K562 (cell line): ENCODE measurements around the gene NAT14. TPM values are rescaled to one million over a fixed set of nuclear protein-coding genes. Genes with fewer than 3 reads are reported as not detected.
A peak's percentile ranks its signal among the peaks of the same experiment; 100 is the strongest.

ENCODE experiments used
- CREB3L1 ChIP-seq: fragments of 450-650 bp; IDR thresholded peaks from 2 replicates; pipeline ENCODE4 v1.6.1; 2014; ENCODE audit warnings: low read depth, mild to moderate bottlenecking, moderate library complexity, borderline replicate concordance
- EGR1 ChIP-seq: fragments of 450-650 bp; conservative IDR thresholded peaks from 2 replicates; pipeline ENCODE4 v1.6.1; 2017; ENCODE audit warnings: mild to moderate bottlenecking
- GTF2F1 ChIP-seq: IDR thresholded peaks from 2 replicates; pipeline ENCODE4 v1.6.1; 2011; ENCODE audit warnings: low read depth, low read length, improper control_type of control experiment
- KDM4B ChIP-seq, 2 experiments: fragments of 450-650 bp in 1 of 2; sonication (generic) in 1 of 2; IDR thresholded peaks; 2 replicates each; pipeline ENCODE4 v1.6.1; 2016 to 2017; ENCODE audit warnings: borderline replicate concordance in 2 of 2, antibody characterized with exemption in 1 of 2, low read depth in 1 of 2, mild to moderate bottlenecking in 1 of 2
- RBM17 ChIP-seq: fragments of 200-400 bp; formaldehyde crosslinking; IDR thresholded peaks from 2 replicates; pipeline ENCODE4 v1.6.1; 2017; ENCODE audit warnings: low read depth, mild to moderate bottlenecking, low read length, borderline replicate concordance
- SIRT6 ChIP-seq: IDR thresholded peaks from one replicate; pipeline ENCODE4 v1.6.1; 2012; ENCODE audit warnings: low read depth, mild to moderate bottlenecking, control low read depth, inconsistent platforms, low read length, moderate library complexity
- SOX6 ChIP-seq: fragments of 450-650 bp; IDR thresholded peaks from 2 replicates; pipeline ENCODE4 v1.6.1; 2014; ENCODE audit warnings: mild to moderate bottlenecking
- STAG1 ChIP-seq: sonication (generic); formaldehyde crosslinking; IDR thresholded peaks from 2 replicates; pipeline ENCODE4 v1.5.0; 2020; ENCODE audit warnings: missing genetic modification reagents, borderline replicate concordance
- TCFL5 ChIP-seq: fragments of 250-450 bp; sonication (Bioruptor Pico); conservative IDR thresholded peaks from 2 replicates; pipeline ENCODE4 v1.6.1; 2021; ENCODE audit warnings: mild to moderate bottlenecking, moderate library complexity, matching md5 sums
- ZBTB11 ChIP-seq, 3 experiments: fragments of 200-800 bp in 1 of 3; fragments of 250-450 bp in 1 of 3; fragments of 450-650 bp in 1 of 3; sonication (Bioruptor Pico) in 1 of 3; sonication (Bioruptor generic) in 1 of 3; formaldehyde crosslinking in 1 of 3; IDR thresholded peaks; 2 replicates each; pipeline versions ENCODE4 v1.6.1 to v1.8.0; 2016 to 2022; ENCODE audit warnings: mild to moderate bottlenecking in 2 of 3, missing genetic modification characterization in 2 of 3, missing compliant biosample characterization in 1 of 3, moderate library complexity in 1 of 3
- ZC3H4 ChIP-seq: sonication (generic); formaldehyde crosslinking; IDR thresholded peaks from 2 replicates; pipeline ENCODE4 v1.9.0; 2021; ENCODE audit warnings: missing genetic modification reagents, borderline replicate concordance
- ZNF609 ChIP-seq: sonication (generic); formaldehyde crosslinking; IDR thresholded peaks from 2 replicates; pipeline ENCODE4 v1.8.1; 2023; ENCODE audit warnings: missing genetic modification reagents, mild to moderate bottlenecking, borderline replicate concordance
- polyA plus RNA-seq, 8 experiments: library from polyadenylated mRNA; depleted of rRNA in 4 of 8; stranded (reverse) in 5 of 8; unstranded in 3 of 8; fragments of >200 nt; fragmentation: Nextera tagmentation in 2 of 8; fragmentation: Illumina TruSeq in 1 of 8; extraction: Ambion mirVana in 2 of 8; extraction: Trizol in 1 of 8; gene quantifications; 2 replicates each; pipeline versions ENCODE4 v1.2.1 to v1.2.3, GENCODE V29; 2011 to 2014; ENCODE audit warnings: inconsistent platforms in 1 of 8, missing spikeins in 1 of 8
- total RNA-seq, 7 experiments: library from RNA; depleted of rRNA in 6 of 7; stranded (reverse); fragments of >200 nt in 6 of 7; fragmentation: Illumina TruSeq in 2 of 7; extraction: Trizol in 2 of 7; gene quantifications; 2 replicates each; pipeline versions ENCODE4 v1.2.1 to v1.2.3, GENCODE V29; 2011 to 2021; ENCODE audit warnings: low replicate concordance in 1 of 7
- TF ChIP-seq, protein P1 (sequence below), 2 experiments: fragments of 200-800 bp in 1 of 2; sonication (Bioruptor generic) in 1 of 2; sonication (generic) in 1 of 2; formaldehyde crosslinking in 1 of 2; IDR thresholded peaks in 1 of 2; conservative IDR thresholded peaks in 1 of 2; 2 replicates each; pipeline versions ENCODE4 v1.5.0 to v1.6.1; 2016 to 2020; ENCODE audit warnings: missing compliant biosample characterization in 1 of 2, missing genetic modification characterization in 1 of 2, missing genetic modification reagents in 1 of 2

Gene NAT14
- total and polyA plus RNA-seq, 9 of the 15 experiments (the other 6 are each of a cell fraction or from before 2014, with no cell fraction given) = 2.4 to 77.0 (median 26.7) TPM

GRCh38 chr19:55503502-55504251 lies 18.7 kb downstream of the NAT14 start (continued):
- TF ChIP-seq ZNF609 (CRISPR knock-in tag) = peak; percentile 98; the same call in 1 of the 2 replicates
- TF ChIP-seq STAG1 (CRISPR knock-in tag) = peak; percentile 95
- TF ChIP-seq CREB3L1 = peak; percentile 88
- TF ChIP-seq, protein P1, sequence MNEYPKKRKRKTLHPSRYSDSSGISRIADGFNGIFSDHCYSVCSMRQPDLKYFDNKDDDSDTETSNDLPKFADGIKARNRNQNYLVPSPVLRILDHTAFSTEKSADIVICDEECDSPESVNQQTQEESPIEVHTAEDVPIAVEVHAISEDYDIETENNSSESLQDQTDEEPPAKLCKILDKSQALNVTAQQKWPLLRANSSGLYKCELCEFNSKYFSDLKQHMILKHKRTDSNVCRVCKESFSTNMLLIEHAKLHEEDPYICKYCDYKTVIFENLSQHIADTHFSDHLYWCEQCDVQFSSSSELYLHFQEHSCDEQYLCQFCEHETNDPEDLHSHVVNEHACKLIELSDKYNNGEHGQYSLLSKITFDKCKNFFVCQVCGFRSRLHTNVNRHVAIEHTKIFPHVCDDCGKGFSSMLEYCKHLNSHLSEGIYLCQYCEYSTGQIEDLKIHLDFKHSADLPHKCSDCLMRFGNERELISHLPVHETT (CRISPR knock-in tag; conservative IDR thresholded peaks at IDR 0.05 in 1 of 2, IDR thresholded peaks at IDR 0.05 in 1 of 2) = 0 out of 4 replicates have a peak, but pooled peaks of 1 of the 2 experiments have one; percentile 59
- TF ChIP-seq ZC3H4 (CRISPR knock-in tag) = no peak
- TF ChIP-seq SIRT6 = no peak
- TF ChIP-seq ZBTB11 (CRISPR knock-in tag; IDR thresholded peaks at IDR 0.05) = peak in 1 of 3 experiments; percentile 41; a peak in 1 of 6 replicates
- TF ChIP-seq KDM4B (IDR thresholded peaks at IDR 0.05; ENCODE audit: borderline replicate concordance in 2 of 2, low read depth in 1 of 2) = peak in 1 of 2 experiments; percentile 21; a peak in 1 of 4 replicates
- no peak for TF ChIP-seq EGR1
- TF ChIP-seq GTF2F1 = peak; percentile 93; the same call in 1 of the 2 replicates
- no peak for TF ChIP-seq TCFL5 (CRISPR knock-in tag)
- TF ChIP-seq RBM17 = no peak
- peak; percentile 22; the same call in 1 of the 2 replicates for TF ChIP-seq SOX6
